Stimulated activated naive CD8-positive, alpha-beta T cell treated with anti-CD3 and anti-CD28 coated beads, Interleukin-15, amount 100 ng/mL, for 72 hours (primary cell): Measurements from ENCODE around the gene SPTBN1.

Experiments
- ATAC-seq: fragments of 150-1000 bp; cut with Tn5 transposase; 2 replicates; pipeline ENCODE4 v1.10.0; 2021; ENCODE audit warnings: mild to moderate bottlenecking, moderate library complexity
- DNase-seq, 2 donors: peaks; one replicate each; pipeline ENCODE4 v3.0.0; 2021 to 2022
- H3K27ac Mint-ChIP-seq, 2 donors: one replicate each; pipeline ENCODE4 v1.8.0; 2022; ENCODE audit warnings: mild to moderate bottlenecking in 2 of 2, mixed read lengths in 2 of 2, moderate library complexity in 2 of 2
- H3K27me3 Mint-ChIP-seq: one replicate; pipeline ENCODE4 v1.8.0; 2022; ENCODE audit warnings: mixed read lengths
- H3K4me1 Mint-ChIP-seq: one replicate; pipeline ENCODE4 v1.8.0; 2022; ENCODE audit warnings: mild to moderate bottlenecking, mixed read lengths
- H3K4me3 Mint-ChIP-seq, 2 donors: one replicate each; pipeline ENCODE4 v1.8.0; 2022; ENCODE audit warnings: mild to moderate bottlenecking in 2 of 2, mixed read lengths in 2 of 2, moderate library complexity in 1 of 2
- H3K9me3 Mint-ChIP-seq, 2 donors: one replicate each; pipeline ENCODE4 v1.8.0; 2022; ENCODE audit warnings: mixed read lengths in 2 of 2

The SPTBN1 gene

DNA sequence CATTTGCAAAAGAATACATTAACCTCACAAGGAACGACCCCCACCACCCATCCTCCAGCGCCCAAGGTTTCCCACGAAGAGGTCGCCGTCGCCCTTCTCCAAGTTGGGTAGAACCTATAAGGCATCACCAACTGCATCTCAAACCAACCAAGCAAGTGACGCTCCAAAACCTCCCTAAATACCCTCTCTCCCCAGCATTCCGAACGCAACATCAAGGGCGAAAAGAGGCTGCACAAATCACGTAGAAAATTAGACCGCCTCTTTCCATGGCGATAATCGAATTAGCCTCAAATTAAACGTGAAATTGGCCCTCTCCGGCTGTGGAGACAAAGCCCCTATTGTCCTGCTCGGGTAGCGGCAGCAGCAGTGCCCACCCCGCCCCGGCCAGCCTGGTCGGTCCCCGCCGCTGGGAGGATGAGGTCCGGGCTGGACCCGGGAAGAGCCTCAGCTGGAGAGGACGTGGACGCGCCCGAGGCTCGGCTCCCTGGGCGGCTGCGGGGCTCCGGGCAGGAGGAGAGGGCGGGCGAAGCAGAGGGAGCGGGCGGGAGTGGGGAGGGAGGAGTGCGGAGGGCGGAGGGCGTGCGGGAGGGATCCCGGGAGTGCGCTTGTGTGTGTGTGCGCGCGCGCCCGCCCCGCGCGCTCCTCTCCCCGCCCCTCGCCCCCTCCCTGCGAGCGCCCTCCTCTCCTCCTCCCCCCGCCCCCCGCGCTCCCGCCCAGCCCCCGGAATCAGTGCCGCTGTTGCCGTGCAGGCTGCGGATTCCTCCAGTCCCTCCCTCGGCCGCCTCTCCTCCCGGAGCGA, at the start of gene SPTBN1:
Gene SPTBN1 (plus strand): TSS at position 765 of the 799 bp plus-strand sequence. CDS start 70,092 bp downstream, outside the sequence.
- Mint-ChIP-seq H3K4me1 (peaks cover 21% of the 10 kb centered on the region), H3K27ac (no peak within 1 kb of the TSS), H3K27me3 (peaks cover 63% of the 10 kb centered on the region), H3K4me3 (peak within 1 kb of the TSS; percentile 82 to 96), H3K9me3 (no peaks in the 10 kb centered on the region)
- DNase-seq, result peak; percentile 15 to 16
- peak; percentile 61 for ATAC-seq

DNA sequence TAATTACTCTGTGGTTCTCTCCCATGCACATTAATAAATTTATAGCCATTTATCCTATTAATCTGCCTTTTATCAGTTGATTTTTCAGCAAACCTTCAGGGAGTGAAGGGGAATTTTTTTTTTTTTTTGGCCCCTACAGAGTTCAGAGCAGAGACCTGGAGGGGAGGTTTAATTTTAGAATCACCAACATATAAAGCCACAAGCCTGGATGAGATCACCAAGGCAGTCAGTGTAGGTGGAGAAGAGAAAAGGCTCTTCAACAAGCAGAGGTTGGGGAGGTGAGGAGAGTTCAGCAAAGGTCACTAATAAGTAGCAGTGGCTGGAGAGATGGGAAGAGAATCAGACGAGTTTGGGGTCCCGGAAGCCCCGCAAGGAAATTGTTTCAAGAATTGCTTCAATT, 48.4 kb upstream of the SPTBN1 start:
- Mint-ChIP-seq H3K9me3 (no peaks in the 10 kb centered on the region), H3K4me1 (no peaks in the 10 kb centered on the region), H3K4me3 (no peak overlapping the region), H3K27ac (no peak overlapping the region), H3K27me3 (no peaks in the 10 kb centered on the region)
- DNase-seq, result no peak
- ATAC-seq, result no peak

DNA sequence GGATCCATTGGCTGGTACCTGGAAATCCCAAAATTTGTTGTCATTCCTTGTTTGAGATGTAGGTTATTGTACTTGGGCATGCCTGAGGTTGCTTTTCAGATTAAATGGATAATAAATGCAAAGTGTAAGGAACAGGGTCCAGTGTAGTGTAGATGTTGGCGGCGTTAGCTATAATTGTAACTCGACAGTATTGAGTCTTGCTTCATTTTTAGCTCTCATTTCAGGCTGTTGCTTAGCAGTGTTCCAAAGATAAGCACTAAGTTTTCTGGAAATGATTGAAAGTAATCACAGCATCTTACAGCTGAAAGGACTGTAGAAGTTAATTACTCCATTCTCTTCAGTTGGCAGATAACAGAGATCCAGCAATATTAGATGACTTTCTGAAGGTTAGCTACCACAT, 47.8 kb upstream of the SPTBN1 start:
- ATAC-seq, result no peak

DNA sequence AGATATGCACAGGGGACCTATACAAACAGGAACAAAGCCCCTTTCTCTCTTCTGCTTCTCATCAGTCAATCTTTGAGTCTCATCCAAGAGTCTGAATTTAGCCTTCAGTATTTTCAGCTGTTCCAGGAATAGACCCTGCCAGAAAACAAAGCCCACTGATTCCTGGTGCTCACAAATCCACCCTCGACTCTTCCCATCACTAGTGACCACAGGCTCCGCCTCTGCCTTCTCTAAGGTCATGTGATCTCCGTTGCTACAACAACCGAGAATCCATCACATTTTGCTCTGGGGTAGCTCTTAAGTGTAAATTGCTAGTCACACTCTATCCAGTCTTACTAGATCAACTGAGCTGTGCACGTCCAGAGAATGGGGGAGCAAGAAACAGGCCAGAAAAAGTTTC, 46.4 kb upstream of the SPTBN1 start:
- Mint-ChIP-seq H3K27ac (no peak overlapping the region), H3K9me3 (no peaks in the 10 kb centered on the region), H3K4me3 (no peak overlapping the region), H3K27me3 (no peaks in the 10 kb centered on the region), H3K4me1 (no peaks in the 10 kb centered on the region)
- no peak for ATAC-seq
- DNase-seq, result no peak

More for the DNA sequence above, 47.8 kb upstream of the SPTBN1 start:
- H3K27ac Mint-ChIP-seq, result no peak overlapping the region
- no peak for DNase-seq
- H3K4me1 Mint-ChIP-seq, result no peaks in the 10 kb centered on the region
- H3K9me3 Mint-ChIP-seq, result no peaks in the 10 kb centered on the region
- H3K27me3 Mint-ChIP-seq, result no peaks in the 10 kb centered on the region
- H3K4me3 Mint-ChIP-seq, result no peak overlapping the region

DNA sequence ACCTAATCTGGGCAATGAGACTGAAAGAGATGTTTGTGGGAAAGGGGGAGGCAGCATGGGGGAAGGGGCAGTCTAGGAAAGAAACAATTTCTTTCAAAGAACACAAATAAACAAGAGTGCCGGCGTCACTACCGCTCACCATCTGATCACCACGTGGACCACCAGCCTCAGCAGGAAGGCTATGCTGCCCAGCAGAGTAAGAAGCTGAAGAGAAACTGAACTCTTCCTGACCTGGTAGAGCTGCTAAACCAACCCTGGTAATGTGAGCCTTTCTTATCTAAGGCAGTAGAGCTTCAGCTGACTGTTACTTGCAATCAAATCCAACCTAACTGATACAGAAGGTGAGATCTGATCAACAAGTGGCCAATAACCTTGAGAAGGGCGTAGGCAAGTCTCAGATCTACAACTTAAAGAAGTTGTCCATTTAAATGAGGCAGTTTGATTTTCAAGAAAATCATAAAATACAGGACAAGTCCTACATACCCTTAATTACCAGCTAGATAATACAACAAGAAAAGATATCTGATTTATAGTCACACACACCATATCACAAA, 44.2 kb upstream of the SPTBN1 start:
- H3K27ac Mint-ChIP-seq, result no peak overlapping the region
- no peaks in the 10 kb centered on the region for H3K9me3 Mint-ChIP-seq
- H3K4me3 Mint-ChIP-seq, result no peak overlapping the region
- H3K27me3 Mint-ChIP-seq, result peaks cover 14% of the 10 kb centered on the region
- DNase-seq (no peak), ATAC-seq (no peak)
- no peaks in the 10 kb centered on the region for H3K4me1 Mint-ChIP-seq

DNA sequence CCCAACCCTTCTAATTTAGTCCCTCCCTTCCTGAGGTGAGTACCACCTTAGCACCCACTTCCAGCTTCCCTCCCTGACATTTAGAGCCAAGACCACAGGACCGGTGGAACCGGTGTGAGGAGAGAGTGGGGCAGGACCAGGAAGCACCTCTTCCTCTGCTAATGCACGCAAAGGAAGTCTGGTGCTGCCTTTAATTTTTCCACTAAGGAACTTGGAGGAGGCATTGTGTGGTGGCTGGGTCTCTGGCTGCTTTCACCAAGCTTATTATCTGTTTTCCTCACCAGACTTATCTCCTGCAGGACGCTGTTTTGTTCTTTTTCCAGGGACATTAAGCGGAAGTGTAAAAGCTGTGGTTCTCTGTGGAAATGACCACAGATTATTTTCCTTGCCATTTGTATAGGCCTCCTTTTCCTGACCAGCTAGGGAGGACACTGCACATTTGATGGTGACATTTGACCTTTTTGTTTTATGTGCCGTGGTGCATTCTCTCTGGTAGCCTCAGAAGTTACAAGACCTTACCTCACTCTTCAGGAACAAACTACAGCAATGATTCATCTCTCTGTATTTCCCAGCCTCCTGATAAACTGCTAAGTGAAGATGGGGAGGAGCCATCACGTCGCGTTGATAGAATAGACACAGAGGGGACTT, 39.8 kb upstream of the SPTBN1 start:
- Mint-ChIP-seq H3K9me3 (no peaks in the 10 kb centered on the region), H3K4me3 (no peak overlapping the region), H3K27me3 (peaks cover 17% of the 10 kb centered on the region), H3K27ac (no peak overlapping the region), H3K4me1 (peaks cover under 1% of the 10 kb centered on the region)
- ATAC-seq, result no peak
- no peak for DNase-seq

DNA sequence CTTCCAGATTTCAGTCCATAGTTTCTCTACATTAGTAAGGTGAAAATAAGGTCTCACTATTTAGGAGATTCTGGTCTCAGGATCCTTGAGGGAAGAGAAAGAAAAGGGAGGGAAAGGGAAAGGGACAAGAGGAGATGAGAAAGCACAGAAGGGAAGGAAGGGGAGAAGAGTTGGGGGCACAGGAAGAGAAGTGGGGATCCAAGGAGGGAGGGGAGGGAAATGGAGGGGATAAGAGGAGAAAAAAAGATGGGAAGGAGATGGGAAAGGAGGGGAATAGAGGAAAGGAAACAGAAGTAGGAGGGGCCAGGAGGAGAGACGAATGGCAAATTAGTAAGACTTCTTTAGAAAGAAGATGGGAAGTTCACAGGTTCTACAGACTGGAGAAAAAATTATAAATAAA, 39.2 kb upstream of the SPTBN1 start:
- ATAC-seq, result no peak
- DNase-seq, result no peak
- Mint-ChIP-seq H3K9me3 (no peaks in the 10 kb centered on the region), H3K27me3 (peaks cover 17% of the 10 kb centered on the region), H3K4me1 (peaks cover 7% of the 10 kb centered on the region), H3K4me3 (no peak overlapping the region), H3K27ac (no peak overlapping the region)

DNA sequence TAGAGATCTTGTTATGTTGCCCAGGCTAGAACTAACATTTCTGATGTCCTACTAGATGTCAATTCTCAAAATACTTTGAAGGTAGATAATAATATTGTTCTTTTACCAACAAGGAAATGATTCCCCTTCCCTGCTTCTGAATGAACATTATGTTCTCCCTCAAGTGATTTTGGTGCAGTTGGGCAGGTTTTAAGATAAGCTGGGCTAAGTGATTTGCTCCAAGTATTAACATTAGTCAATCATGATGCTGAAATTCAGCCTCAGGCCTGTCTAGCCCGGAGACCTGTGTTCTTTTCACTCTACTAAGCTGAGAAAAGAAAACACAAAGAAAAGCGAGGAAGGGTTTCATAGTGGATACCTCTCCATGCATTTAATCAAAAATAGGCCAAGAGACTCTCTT, 38.5 kb upstream of the SPTBN1 start:
- peaks cover 17% of the 10 kb centered on the region for H3K27me3 Mint-ChIP-seq
- no peak overlapping the region for H3K27ac Mint-ChIP-seq
- peaks cover 13% of the 10 kb centered on the region for H3K4me1 Mint-ChIP-seq
- DNase-seq (no peak), ATAC-seq (no peak)
- no peak overlapping the region for H3K4me3 Mint-ChIP-seq
- H3K9me3 Mint-ChIP-seq, result peaks cover 0 to 3% of the 10 kb centered on the region in 2 donors

DNA sequence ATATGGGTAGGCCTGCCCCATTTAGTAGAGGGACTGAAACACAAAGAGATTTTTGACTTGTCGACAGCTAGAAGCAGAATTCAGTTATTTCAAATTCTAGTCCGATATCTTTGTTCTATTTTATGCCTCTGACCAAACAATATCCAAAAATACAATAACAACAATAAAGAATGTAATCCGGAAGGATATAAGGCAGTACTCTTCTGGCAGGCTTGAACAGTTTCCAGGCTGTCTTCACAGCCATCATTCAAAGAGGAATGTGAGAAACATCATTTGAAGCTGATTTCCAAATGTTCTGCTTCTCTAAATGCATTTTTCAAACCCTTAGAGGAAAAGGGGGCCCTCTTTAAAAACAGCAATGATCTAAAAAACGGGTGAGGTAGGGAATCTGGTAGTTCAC, 36.7 kb upstream of the SPTBN1 start:
- Mint-ChIP-seq H3K27ac (no peak overlapping the region), H3K9me3 (peaks cover 0 to 9% of the 10 kb centered on the region in 2 donors), H3K27me3 (peaks cover 17% of the 10 kb centered on the region), H3K4me1 (peaks cover 13% of the 10 kb centered on the region), H3K4me3 (no peak overlapping the region)
- ATAC-seq, result no peak
- no peak for DNase-seq

DNA sequence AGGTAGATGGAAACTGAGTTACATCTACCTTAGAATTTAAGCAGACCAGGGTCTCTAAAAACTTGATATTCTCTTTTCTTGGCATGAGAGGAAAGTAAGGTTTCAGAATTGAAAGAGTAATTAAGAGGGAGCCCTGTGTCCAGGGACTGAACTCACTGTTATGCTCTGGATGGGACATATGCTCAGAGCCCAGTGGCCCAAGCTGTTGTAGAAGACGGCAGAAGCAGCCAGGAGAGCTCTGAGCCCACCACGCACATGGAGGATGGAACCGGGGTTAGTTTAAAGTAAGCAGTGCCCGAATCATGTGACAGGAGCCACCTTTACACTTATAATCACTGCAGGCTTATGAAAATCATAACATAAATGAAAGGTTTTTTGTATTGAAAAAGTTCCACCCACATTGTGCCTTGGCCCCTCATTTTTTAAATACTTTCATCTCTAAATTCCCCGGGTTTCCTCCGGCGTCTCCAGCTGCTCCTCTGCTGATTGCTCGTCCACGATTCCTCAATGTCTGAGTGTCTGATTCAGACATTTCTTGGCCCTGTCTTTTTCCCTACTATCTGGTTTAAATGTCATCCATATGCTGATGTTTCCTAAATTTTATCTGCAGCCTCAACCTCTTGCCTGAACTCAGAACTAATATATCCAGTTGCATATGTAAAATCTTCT, 36.1 kb upstream of the SPTBN1 start:
- peaks cover 0 to 9% of the 10 kb centered on the region in 2 donors for H3K9me3 Mint-ChIP-seq

DNA sequence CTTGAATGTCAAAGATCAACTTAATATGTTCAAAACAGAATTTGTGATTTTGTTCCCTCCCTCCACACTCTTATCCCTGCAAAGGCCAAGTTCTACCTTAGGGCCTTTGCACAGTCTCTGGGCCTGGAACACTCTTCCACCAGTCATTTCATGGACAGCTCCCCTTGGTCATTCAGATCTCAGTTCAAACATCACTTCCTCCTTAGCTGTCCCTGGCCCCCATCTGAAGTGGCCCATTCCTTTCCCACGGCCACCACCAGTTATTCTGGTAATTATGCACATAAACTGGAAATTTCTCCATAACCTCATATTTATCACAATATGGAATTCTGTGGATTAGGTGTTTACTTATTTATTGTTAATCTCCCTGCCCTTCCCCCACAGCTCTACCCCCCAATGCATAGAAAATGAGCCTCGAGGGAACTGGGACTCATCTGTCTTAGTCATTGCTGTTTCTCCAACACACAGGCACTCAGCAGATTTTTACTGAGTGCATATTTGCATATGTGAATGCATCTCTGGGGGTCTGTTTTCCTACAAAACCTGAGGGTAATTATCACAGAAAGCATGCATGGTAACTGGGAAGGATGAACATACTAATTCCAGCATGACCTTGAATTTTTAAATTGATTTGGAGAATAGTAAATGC, 35.5 kb upstream of the SPTBN1 start:
- no peak overlapping the region for H3K27ac Mint-ChIP-seq
- peaks cover 13% of the 10 kb centered on the region for H3K4me1 Mint-ChIP-seq
- no peak for DNase-seq
- H3K27me3 Mint-ChIP-seq, result peaks cover 15% of the 10 kb centered on the region
- H3K4me3 Mint-ChIP-seq, result no peak overlapping the region
- no peak for ATAC-seq
- H3K9me3 Mint-ChIP-seq, result peaks cover 0 to 9% of the 10 kb centered on the region in 2 donors

More for the DNA sequence above, 36.1 kb upstream of the SPTBN1 start:
- Mint-ChIP-seq H3K4me3 (no peak overlapping the region), H3K27ac (no peak overlapping the region), H3K4me1 (peaks cover 13% of the 10 kb centered on the region), H3K27me3 (peaks cover 17% of the 10 kb centered on the region)
- DNase-seq, result no peak
- ATAC-seq, result no peak

DNA sequence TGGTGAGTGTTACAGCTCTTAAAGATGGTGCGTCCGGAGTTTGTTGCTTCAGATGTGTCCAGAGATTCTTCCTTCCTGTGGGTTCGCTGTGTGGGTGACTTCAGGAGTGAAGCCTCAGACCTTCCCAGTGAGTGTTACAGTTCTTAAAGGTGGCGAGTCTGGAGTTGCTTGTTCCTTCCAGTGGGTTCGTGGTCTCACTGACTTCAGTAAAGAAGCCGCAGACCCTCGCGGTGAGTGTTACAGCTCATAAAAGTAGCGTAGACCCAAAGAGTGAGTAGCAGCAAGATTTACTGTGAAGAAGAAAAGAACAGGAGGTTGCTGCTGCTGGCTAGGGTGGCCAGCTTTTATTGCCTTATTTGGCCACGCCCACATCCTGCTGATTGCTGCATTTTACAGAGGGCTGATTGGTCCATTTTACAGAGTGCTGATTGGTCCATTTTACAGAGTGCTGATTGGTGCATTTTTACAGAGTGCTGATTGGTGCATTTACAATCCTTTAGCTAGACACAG, 34.0 kb upstream of the SPTBN1 start:
- Mint-ChIP-seq H3K27ac (peak overlapping the region in 1 of 2 donors; percentile 42), H3K27me3 (peaks cover under 1% of the 10 kb centered on the region), H3K4me3 (peak overlapping the region; percentile 49 to 66), H3K9me3 (peaks cover 0 to 9% of the 10 kb centered on the region in 2 donors), H3K4me1 (peaks cover 13% of the 10 kb centered on the region)
- DNase-seq (peak; percentile 52 to 71), ATAC-seq (peak; percentile 92)

DNA sequence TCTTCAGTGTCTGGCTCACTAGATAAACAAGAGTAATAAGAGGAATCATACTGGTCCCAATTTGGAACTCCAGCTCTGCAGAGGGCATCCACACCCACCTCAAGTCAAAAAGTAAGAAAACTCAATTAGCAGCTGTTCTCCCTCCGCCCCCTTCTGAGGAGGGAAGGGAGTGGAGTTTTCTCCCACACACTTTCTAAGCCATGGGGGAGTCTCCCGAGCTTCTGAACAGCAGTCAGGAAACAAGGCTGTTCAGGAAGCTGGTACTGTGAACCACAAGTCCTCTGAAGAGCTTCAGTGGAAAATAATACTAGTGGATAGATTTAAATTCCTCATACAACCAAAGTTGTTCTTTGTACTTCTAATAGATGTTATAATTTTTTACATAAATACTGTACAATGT, 32.9 kb upstream of the SPTBN1 start:
- ATAC-seq (no peak), DNase-seq (no peak)
- Mint-ChIP-seq H3K9me3 (peaks cover 0 to 9% of the 10 kb centered on the region in 2 donors), H3K4me3 (no peak overlapping the region), H3K4me1 (peaks cover 13% of the 10 kb centered on the region), H3K27ac (no peak overlapping the region), H3K27me3 (no peaks in the 10 kb centered on the region)

DNA sequence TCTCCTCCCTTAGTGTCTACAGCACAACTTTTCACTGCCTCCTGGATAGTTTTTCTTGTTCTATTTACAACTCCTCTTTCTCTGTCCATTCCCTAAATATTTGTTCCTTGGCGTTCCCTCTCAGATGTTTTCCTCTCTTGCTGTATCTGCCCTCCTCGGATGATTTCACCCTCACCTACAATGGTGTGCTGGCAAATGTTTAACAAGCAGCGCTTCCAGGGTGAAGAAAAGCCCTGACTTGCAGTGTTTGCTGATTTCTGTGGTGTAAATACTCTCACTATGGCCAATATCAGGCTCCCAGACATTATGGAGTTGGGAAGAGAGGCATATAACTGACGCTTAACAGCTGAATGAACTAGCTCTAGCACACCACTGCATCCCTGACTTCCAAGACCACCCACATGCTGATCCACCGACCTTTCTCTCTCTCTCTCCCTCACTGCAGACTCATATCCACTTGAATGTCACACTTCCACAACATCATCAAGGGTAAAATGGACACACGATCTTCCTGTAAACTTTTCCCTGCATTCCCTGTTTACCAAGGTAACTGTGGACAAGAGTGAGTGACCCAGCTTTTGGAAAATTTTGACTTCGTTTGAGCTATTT, 31.5 kb upstream of the SPTBN1 start:
- H3K4me3 Mint-ChIP-seq, result no peak overlapping the region
- no peak for DNase-seq
- H3K27ac Mint-ChIP-seq, result no peak overlapping the region
- H3K4me1 Mint-ChIP-seq, result peaks cover 13% of the 10 kb centered on the region
- H3K27me3 Mint-ChIP-seq, result no peaks in the 10 kb centered on the region
- no peak for ATAC-seq
- peaks cover 0 to 9% of the 10 kb centered on the region in 2 donors for H3K9me3 Mint-ChIP-seq
